Psoas muscle (tissue), 8 donors: ENCODE results near the gene MAP7. TPM values are rescaled to one million over a fixed set of nuclear protein-coding genes. Genes with fewer than 3 reads are reported as not detected.
"Not testable (repeated sequence)": the region's sequence is repeated elsewhere in the genome, so short reads cannot be mapped to it uniquely, and the experiment has no call there.

Source experiments
- ATAC-seq, 4 donors: fragments of 200-7000 bp; cut with Tn5 transposase; one replicate each; pipeline ENCODE4 v1.9.1; 2020; ENCODE audit warnings: moderate library complexity in 3 of 4, mild to moderate bottlenecking in 2 of 4
- DNase-seq, 2 donors: peaks; one replicate each; pipeline ENCODE4 v3.0.0-alpha.2; 2020
- H3K27ac ChIP-seq: fragments of 200-600 bp; one replicate; pipeline ENCODE4 v1.8.0; 2022
- H3K27me3 ChIP-seq, 3 donors: fragments of 200-600 bp in 1 of 3; one replicate each; pipeline versions ENCODE4 v1.6.1 to v1.8.0; 2013 to 2022; ENCODE audit warnings: low read length in 2 of 3, mild to moderate bottlenecking in 2 of 3, moderate library complexity in 1 of 3; ENCODE audit not compliant: insufficient read depth in 3 of 3
- H3K36me3 ChIP-seq, 2 donors: fragments of 200-600 bp in 1 of 2; one replicate each; pipeline versions ENCODE4 v1.6.1 to v1.8.0; 2013 to 2022; ENCODE audit warnings: low read depth in 1 of 2, mild to moderate bottlenecking in 1 of 2, moderate library complexity in 1 of 2; ENCODE audit not compliant: insufficient read depth in 1 of 2
- H3K4me1 ChIP-seq: fragments of 200-600 bp; one replicate; pipeline ENCODE4 v1.8.0; 2022
- H3K4me3 ChIP-seq: fragments of 200-600 bp; one replicate; pipeline ENCODE4 v1.8.0; 2022; ENCODE audit warnings: mild to moderate bottlenecking
- H3K9me3 ChIP-seq: fragments of 200-600 bp; one replicate; pipeline ENCODE4 v1.8.0; 2022
- WGBS, 3 donors: extraction: QIAGEN DNeasy Blood & Tissue Kit; methylation state at CpG; one replicate each; pipeline versions ENCODE4 v1.1.6 to v1.1.7; 2013; 5-methylcytosine and 5-hydroxymethylcytosine counted together
- intact Hi-C, 2 donors: fragments of 100-400 bp; cut with DNase I; formaldehyde crosslinking; loops; one replicate each; pipeline versions ENCODE4 v1.11.0 to v1.14.2; 2022
- polyA plus RNA-seq, 3 donors: library from polyadenylated mRNA; stranded (reverse); fragments of 200-250 nt; gene quantifications; one replicate each; pipeline ENCODE4 v1.2.3, GENCODE V29; 2013
- total RNA-seq, 4 donors: library from RNA; stranded (reverse); fragmentation: NEBNext Ultra II Directional in 2 of 4; extraction: Animal tissue kit (Norgen Biotek cat#: 25700) in 2 of 4; gene quantifications; one replicate each; pipeline versions ENCODE4 v1.2.1 to v1.2.4, GENCODE V29; 2021 to 2023
- TF ChIP-seq, protein P1 (sequence below): fragments of 200-600 bp; IDR thresholded peaks from one replicate; pipeline ENCODE4 v1.8.0; 2022; ENCODE audit warnings: antibody characterized with exemption
- donor health status: healthy with polysubstance abuse.
- donor health status: DM: no; HTN: no; CAD: no; lungs with moderate emphysema.
- donor health status: Bipolar disorder and iron deficiency.
- donor health status: healthy.
- donor health status: DM: yes; HTN: yes; CAD: no.
- donor health status: DM: no; HTN: no; CAD: no.
- donor health status: DM: no; HTN: no; CAD: no.
- donor health status: DM: yes; HTN: yes; CAD: no.

Gene MAP7
- total and polyA plus RNA-seq, 7 donors, result 0.10 to 0.94 (median 0.32) TPM

DNA sequence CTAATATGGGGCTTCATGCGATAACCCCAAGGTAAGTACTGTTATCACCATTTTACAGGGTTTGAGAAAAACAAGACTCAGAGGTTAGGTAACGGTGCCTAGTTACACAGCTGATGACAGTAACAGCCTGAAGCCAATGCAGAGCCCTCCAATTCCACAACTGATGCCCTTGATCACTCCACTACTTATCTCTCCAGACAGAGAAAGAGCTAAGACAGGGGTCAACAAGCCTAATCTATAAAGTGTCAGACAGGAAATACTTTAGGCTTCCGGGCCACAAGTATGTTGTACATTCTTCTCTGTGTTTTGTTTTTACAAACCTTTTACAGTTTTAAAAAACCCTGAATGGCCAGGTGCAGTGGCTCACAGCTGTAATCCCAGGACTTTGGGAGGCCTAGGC is 50.9 kb downstream of the MAP7 start:
- DNase-seq (no peak), ATAC-seq (no peak)
- Histone ChIP-seq H3K9me3 (no peaks in the 10 kb centered on the region), H3K27ac (no peak overlapping the region), H3K36me3 (no peaks in the 10 kb centered on the region), H3K27me3 (peaks cover 0 to 2% (median 0%) of the 10 kb centered on the region in 3 donors), H3K4me3 (no peak overlapping the region), H3K4me1 (no peaks in the 10 kb centered on the region)
- 61 to 76% (median 71%) methylated on average over 3 of the region's 3 CpGs for WGBS, 3 donors
- intact Hi-C loops, result no loop called here
- TF ChIP-seq, protein P1, sequence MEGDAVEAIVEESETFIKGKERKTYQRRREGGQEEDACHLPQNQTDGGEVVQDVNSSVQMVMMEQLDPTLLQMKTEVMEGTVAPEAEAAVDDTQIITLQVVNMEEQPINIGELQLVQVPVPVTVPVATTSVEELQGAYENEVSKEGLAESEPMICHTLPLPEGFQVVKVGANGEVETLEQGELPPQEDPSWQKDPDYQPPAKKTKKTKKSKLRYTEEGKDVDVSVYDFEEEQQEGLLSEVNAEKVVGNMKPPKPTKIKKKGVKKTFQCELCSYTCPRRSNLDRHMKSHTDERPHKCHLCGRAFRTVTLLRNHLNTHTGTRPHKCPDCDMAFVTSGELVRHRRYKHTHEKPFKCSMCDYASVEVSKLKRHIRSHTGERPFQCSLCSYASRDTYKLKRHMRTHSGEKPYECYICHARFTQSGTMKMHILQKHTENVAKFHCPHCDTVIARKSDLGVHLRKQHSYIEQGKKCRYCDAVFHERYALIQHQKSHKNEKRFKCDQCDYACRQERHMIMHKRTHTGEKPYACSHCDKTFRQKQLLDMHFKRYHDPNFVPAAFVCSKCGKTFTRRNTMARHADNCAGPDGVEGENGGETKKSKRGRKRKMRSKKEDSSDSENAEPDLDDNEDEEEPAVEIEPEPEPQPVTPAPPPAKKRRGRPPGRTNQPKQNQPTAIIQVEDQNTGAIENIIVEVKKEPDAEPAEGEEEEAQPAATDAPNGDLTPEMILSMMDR, result no peak

GRCh38 chr6:136496449-136496848 is 53.8 kb downstream of the MAP7 start:
- H3K36me3 ChIP-seq, ATAC-seq, H3K9me3 ChIP-seq, H3K27ac ChIP-seq, H3K4me3 ChIP-seq, intact Hi-C loops, H3K4me1 ChIP-seq, H3K27me3 ChIP-seq, DNase-seq: not testable (repeated sequence)
- 75 to 87% (median 82%) methylated on average over 2 of the region's 2 CpGs for WGBS, 3 donors

DNA sequence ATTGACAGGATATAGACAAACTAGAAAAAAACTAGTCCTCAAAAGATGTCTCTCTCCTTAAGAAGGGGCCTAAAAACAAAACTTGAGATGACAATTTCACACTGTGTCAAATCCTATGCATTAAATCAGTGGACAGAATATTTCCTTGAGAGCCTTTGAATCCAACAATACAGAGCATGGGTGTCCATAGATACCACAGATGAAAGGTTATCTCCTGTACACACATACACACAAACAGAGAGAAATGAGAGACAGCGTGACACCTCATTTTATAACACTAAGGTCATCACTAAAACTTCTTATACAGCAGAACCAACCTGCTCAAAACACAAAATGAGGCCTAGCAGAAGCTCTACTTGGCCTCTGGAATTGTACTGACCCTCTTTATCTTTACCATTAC is 55.5 kb downstream of the MAP7 start:
- Histone ChIP-seq H3K4me1 (no peaks in the 10 kb centered on the region), H3K27me3 (peaks cover 0 to 2% (median 0%) of the 10 kb centered on the region in 3 donors), H3K4me3 (no peak overlapping the region), H3K36me3 (no peaks in the 10 kb centered on the region), H3K27ac (no peak overlapping the region), H3K9me3 (no peaks in the 10 kb centered on the region)
- intact Hi-C loops, result no loop called here
- no peak for ATAC-seq
- TF ChIP-seq, protein P1, result no peak
- 80 to 94% (median 88%) methylated on average over 1 of the region's 1 CpG for WGBS, 3 donors
- DNase-seq, result no peak

GRCh38 chr6:136494059-136494458 is 56.2 kb downstream of the MAP7 start:
- WGBS, 3 donors, result 85 to 89% (median 86%) methylated on average over 2 of the region's 2 CpGs
- intact Hi-C loops, result no loop called here

DNA sequence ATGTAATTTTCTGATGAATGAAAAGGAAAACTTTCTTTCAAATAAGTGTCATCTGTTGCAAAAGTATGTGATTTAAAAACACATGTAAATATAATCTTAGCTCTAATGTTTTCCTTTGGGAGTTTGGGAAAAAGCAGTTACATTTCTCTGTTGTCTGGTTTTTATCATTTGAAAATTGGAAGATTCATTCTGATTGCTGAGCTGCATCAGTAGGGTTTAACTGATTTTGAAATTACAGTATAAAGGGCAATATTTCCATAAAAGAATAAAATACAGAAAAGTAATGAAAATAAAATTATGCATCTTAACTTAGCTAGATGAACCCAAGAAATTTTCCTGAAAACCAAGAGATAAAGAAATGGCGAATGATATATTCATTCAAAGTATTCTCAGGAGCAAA is 57.8 kb downstream of the MAP7 start:
- intact Hi-C loops, result no loop called here
- H3K4me1 ChIP-seq, result no peaks in the 10 kb centered on the region
- H3K9me3 ChIP-seq, result no peaks in the 10 kb centered on the region
- no peak for DNase-seq
- peaks cover 0 to 2% (median 0%) of the 10 kb centered on the region in 3 donors for H3K27me3 ChIP-seq
- TF ChIP-seq, protein P1, result no peak
- H3K4me3 ChIP-seq, result no peak overlapping the region
- 80 to 90% (median 88%) methylated on average over 1 of the region's 1 CpG for WGBS, 3 donors
- no peaks in the 10 kb centered on the region for H3K36me3 ChIP-seq
- ATAC-seq, result no peak
- H3K27ac ChIP-seq, result no peak overlapping the region

More at GRCh38 chr6:136494059-136494458, 56.2 kb downstream of the MAP7 start:
- H3K27me3 ChIP-seq, result peaks cover 0 to 2% (median 0%) of the 10 kb centered on the region in 3 donors
- no peak overlapping the region for H3K27ac ChIP-seq
- DNase-seq (no peak), ATAC-seq (no peak)
- no peaks in the 10 kb centered on the region for H3K4me1 ChIP-seq
- H3K36me3 ChIP-seq, result no peaks in the 10 kb centered on the region
- no peaks in the 10 kb centered on the region for H3K9me3 ChIP-seq
- no peak overlapping the region for H3K4me3 ChIP-seq
- TF ChIP-seq, protein P1, result no peak
